Measurements from ENCODE around the gene TNFAIP8L3.

The TNFAIP8L3 gene

GRCh38 chr15:51062736-51063135 is 32.0 kb downstream of the TNFAIP8L3 start:
- TF ChIP-seq, protein P1, sequence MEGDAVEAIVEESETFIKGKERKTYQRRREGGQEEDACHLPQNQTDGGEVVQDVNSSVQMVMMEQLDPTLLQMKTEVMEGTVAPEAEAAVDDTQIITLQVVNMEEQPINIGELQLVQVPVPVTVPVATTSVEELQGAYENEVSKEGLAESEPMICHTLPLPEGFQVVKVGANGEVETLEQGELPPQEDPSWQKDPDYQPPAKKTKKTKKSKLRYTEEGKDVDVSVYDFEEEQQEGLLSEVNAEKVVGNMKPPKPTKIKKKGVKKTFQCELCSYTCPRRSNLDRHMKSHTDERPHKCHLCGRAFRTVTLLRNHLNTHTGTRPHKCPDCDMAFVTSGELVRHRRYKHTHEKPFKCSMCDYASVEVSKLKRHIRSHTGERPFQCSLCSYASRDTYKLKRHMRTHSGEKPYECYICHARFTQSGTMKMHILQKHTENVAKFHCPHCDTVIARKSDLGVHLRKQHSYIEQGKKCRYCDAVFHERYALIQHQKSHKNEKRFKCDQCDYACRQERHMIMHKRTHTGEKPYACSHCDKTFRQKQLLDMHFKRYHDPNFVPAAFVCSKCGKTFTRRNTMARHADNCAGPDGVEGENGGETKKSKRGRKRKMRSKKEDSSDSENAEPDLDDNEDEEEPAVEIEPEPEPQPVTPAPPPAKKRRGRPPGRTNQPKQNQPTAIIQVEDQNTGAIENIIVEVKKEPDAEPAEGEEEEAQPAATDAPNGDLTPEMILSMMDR (conservative IDR thresholded peaks at IDR 0.05; ENCODE audit: low read depth): no peak
- POLR2A ChIA-PET (ENCODE audit: low non-redundant PET): no interaction called here
- DNase-seq (ENCODE audit: low spot score): no peak
- H3K27ac ChIP-seq: no peak overlapping the region
- CTCF ChIA-PET: interaction anchor here (0.6 kb wide), 1 partner anchor 48 kb away, joined by 3 read pairs; no protein-coding TSS in a partner anchor

DNA sequence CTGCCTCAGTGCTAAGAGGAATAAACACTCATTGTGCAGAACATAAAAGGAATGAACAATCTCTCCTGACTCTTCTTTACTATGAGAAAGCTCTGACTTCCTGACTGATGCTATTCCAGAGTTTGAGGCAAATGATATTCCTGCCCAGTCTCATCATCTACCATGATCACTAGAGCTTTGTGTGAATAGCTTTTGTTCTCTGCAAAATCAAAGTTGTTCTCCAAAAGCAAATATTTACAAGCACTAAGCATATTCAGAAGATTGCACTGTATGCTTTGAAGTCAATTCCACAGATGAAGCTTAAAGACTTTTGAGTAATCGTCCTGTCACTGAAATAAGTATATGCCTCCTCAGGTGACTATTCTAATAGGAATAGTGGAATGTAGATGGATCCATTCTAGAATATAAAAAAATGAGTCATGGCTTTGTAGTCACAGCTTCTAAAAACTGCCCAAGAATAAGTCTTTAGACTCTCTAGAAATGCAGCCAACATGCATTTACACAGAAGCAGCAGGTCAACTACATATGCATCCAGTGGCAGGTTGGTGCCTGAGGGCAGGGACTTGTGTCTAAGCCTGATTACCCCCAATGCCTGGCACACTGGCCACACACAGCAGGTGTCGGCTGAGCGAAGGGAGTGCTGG is 34.6 kb downstream of the TNFAIP8L3 start:
- no peak for DNase-seq (ENCODE audit: low spot score)
- ChIA-PET POLR2A (ENCODE audit: low non-redundant PET) (no interaction called here), CTCF (no interaction called here)
- TF ChIP-seq, protein P1 (conservative IDR thresholded peaks at IDR 0.05; ENCODE audit: low read depth): no peak
- H3K27ac ChIP-seq: no peak overlapping the region

- CTCF ChIA-PET: no interaction called here
- TF ChIP-seq, protein P1 (conservative IDR thresholded peaks at IDR 0.05; ENCODE audit: low read depth): no peak
- POLR2A ChIA-PET (ENCODE audit: low non-redundant PET): no interaction called here
- H3K27ac ChIP-seq: no peak overlapping the region
- no peak for DNase-seq (ENCODE audit: low spot score)
These were observed 40.2 kb downstream of the TNFAIP8L3 start for GRCh38 chr15:51054535-51054934.

GRCh38 chr15:51053571-51053970 is 41.1 kb downstream of the TNFAIP8L3 start:
- ChIA-PET POLR2A (ENCODE audit: low non-redundant PET) (no interaction called here), CTCF (no interaction called here)
- no peak overlapping the region for H3K27ac ChIP-seq
- no peak for DNase-seq (ENCODE audit: low spot score)
- TF ChIP-seq, protein P1 (conservative IDR thresholded peaks at IDR 0.05; ENCODE audit: low read depth): no peak

- TF ChIP-seq, protein P1 (conservative IDR thresholded peaks at IDR 0.05; ENCODE audit: low read depth): no peak
- H3K27ac ChIP-seq: peak overlapping the region; percentile 20
- CTCF ChIA-PET: no interaction called here
- no peak for DNase-seq (ENCODE audit: low spot score)
- POLR2A ChIA-PET (ENCODE audit: low non-redundant PET): no interaction called here
These were observed 42.9 kb downstream of the TNFAIP8L3 start for GRCh38 chr15:51051776-51052175.

- CTCF ChIA-PET: no interaction called here
- H3K27ac ChIP-seq: no peak overlapping the region
- TF ChIP-seq, protein P1 (conservative IDR thresholded peaks at IDR 0.05; ENCODE audit: low read depth): no peak
- DNase-seq (ENCODE audit: low spot score): no peak
- POLR2A ChIA-PET (ENCODE audit: low non-redundant PET): no interaction called here
These were observed 45.6 kb downstream of the TNFAIP8L3 start for GRCh38 chr15:51049081-51049480.
